Activated T-helper 2 cell treated with anti-CD3 and anti-CD28 coated beads, Interferon-gamma antibody, Interleukin-2, Interleukin-4, amounts not matched to agents 10 μg/mL and 5 μg/mL and 100 μg/mL, durations not matched to agents 14 hours and 24 hours and 36 hours (primary cell): Measurements from ENCODE around the gene FAM236A. TPM values are rescaled to one million over a fixed set of nuclear protein-coding genes. Genes with fewer than 3 reads are reported as not detected.
"Not testable (repeated sequence)": the region's sequence is repeated elsewhere in the genome, so short reads cannot be mapped to it uniquely, and the experiment has no call there.

ENCODE experiments used
- DNase-seq: peaks from one replicate; pipeline ENCODE4 v3.0.0; 2021; ENCODE audit warnings: low spot score
- H3K27ac Mint-ChIP-seq: one replicate; pipeline ENCODE4 v1.8.0; 2021; ENCODE audit warnings: mixed read lengths
- H3K27me3 Mint-ChIP-seq: one replicate; pipeline ENCODE4 v1.8.0; 2021; ENCODE audit warnings: low read depth, mixed read lengths
- H3K36me3 Mint-ChIP-seq: one replicate; pipeline ENCODE4 v1.8.0; 2021; ENCODE audit warnings: low read depth, mixed read lengths
- H3K4me1 Mint-ChIP-seq: one replicate; pipeline ENCODE4 v1.8.0; 2021; ENCODE audit warnings: low read depth, mixed read lengths
- H3K4me3 Mint-ChIP-seq: one replicate; pipeline ENCODE4 v1.8.0; 2021; ENCODE audit warnings: low read depth, mild to moderate bottlenecking, moderate library complexity, mixed read lengths
- H3K9me3 Mint-ChIP-seq: one replicate; pipeline ENCODE4 v1.8.0; 2021; ENCODE audit warnings: mixed read lengths
- intact Hi-C: fragments of 100-400 bp; cut with micrococcal nuclease; formaldehyde crosslinking; loops from one replicate; pipeline ENCODE4 v1.15.1; 2023
- total RNA-seq: library from RNA; stranded (reverse); gene quantifications from 2 replicates; pipeline ENCODE4 v1.2.3, GENCODE V29; 2022

The FAM236A gene
- total RNA-seq = not detected in 2 replicates

- H3K9me3 Mint-ChIP-seq, H3K27me3 Mint-ChIP-seq, H3K4me3 Mint-ChIP-seq, H3K27ac Mint-ChIP-seq, intact Hi-C loops, H3K36me3 Mint-ChIP-seq, DNase-seq, H3K4me1 Mint-ChIP-seq: not testable (repeated sequence)
Observed at GRCh38 chrX:72937906-72938305, at the start of gene FAM236A. FAM236A (plus strand) TSS chrX:72938206; CDS start chrX:72938263, 57 bp downstream.

- H3K4me3 Mint-ChIP-seq, intact Hi-C loops, DNase-seq, H3K4me1 Mint-ChIP-seq, H3K27me3 Mint-ChIP-seq, H3K27ac Mint-ChIP-seq, H3K9me3 Mint-ChIP-seq, H3K36me3 Mint-ChIP-seq: not testable (repeated sequence)
Observed at GRCh38 chrX:72889740-72890139, 48.3 kb upstream of the FAM236A start.

- H3K36me3 Mint-ChIP-seq = not testable (repeated sequence)
Observed at GRCh38 chrX:72912315-72912714, 25.7 kb upstream of the FAM236A start, which contains the start of gene FAM236C. FAM236C (plus strand) TSS chrX:72912615; CDS start chrX:72912715, 100 bp downstream.

GRCh38 chrX:72916096-72916495 is 21.9 kb upstream of the FAM236A start:
- H3K4me3 Mint-ChIP-seq, H3K4me1 Mint-ChIP-seq, H3K9me3 Mint-ChIP-seq, H3K27ac Mint-ChIP-seq, intact Hi-C loops, DNase-seq, H3K27me3 Mint-ChIP-seq, H3K36me3 Mint-ChIP-seq: not testable (repeated sequence)

More at GRCh38 chrX:72912315-72912714, 25.7 kb upstream of the FAM236A start, which contains the start of gene FAM236C:
- DNase-seq, H3K27me3 Mint-ChIP-seq, intact Hi-C loops, H3K4me3 Mint-ChIP-seq, H3K27ac Mint-ChIP-seq, H3K4me1 Mint-ChIP-seq, H3K9me3 Mint-ChIP-seq: not testable (repeated sequence)

- H3K4me1 Mint-ChIP-seq, intact Hi-C loops, H3K27me3 Mint-ChIP-seq, H3K36me3 Mint-ChIP-seq, DNase-seq, H3K27ac Mint-ChIP-seq, H3K9me3 Mint-ChIP-seq, H3K4me3 Mint-ChIP-seq: not testable (repeated sequence)
Observed at GRCh38 chrX:72932283-72932682, 5.7 kb upstream of the FAM236A start.

- H3K27me3 Mint-ChIP-seq, H3K4me1 Mint-ChIP-seq, intact Hi-C loops, H3K36me3 Mint-ChIP-seq, H3K4me3 Mint-ChIP-seq, H3K9me3 Mint-ChIP-seq, DNase-seq, H3K27ac Mint-ChIP-seq: not testable (repeated sequence)
Observed at GRCh38 chrX:72936455-72936854, 1.6 kb upstream of the FAM236A start.

GRCh38 chrX:72936882-72937455 is 1.0 kb upstream of the FAM236A start:
- H3K36me3 Mint-ChIP-seq, H3K4me1 Mint-ChIP-seq, H3K27me3 Mint-ChIP-seq, H3K27ac Mint-ChIP-seq, intact Hi-C loops, DNase-seq, H3K9me3 Mint-ChIP-seq, H3K4me3 Mint-ChIP-seq: not testable (repeated sequence)

GRCh38 chrX:72942272-72942671 is 4.3 kb downstream of the FAM236A start:
- H3K9me3 Mint-ChIP-seq, H3K27ac Mint-ChIP-seq, H3K36me3 Mint-ChIP-seq, DNase-seq, intact Hi-C loops, H3K27me3 Mint-ChIP-seq, H3K4me1 Mint-ChIP-seq, H3K4me3 Mint-ChIP-seq: not testable (repeated sequence)

- H3K36me3 Mint-ChIP-seq, H3K4me1 Mint-ChIP-seq, H3K9me3 Mint-ChIP-seq, intact Hi-C loops, DNase-seq, H3K27me3 Mint-ChIP-seq, H3K4me3 Mint-ChIP-seq, H3K27ac Mint-ChIP-seq: not testable (repeated sequence)
Observed at GRCh38 chrX:72943035-72943818, 5.2 kb downstream of the FAM236A start.

GRCh38 chrX:72943819-72944169 is 5.8 kb downstream of the FAM236A start, which contains the start of gene DMRTC1:
DMRTC1 (minus strand) TSS chrX:72943837; CDS start chrX:72875694, 68,143 bp downstream.
- H3K4me3 Mint-ChIP-seq, H3K9me3 Mint-ChIP-seq, DNase-seq, H3K27me3 Mint-ChIP-seq, H3K27ac Mint-ChIP-seq, intact Hi-C loops, H3K36me3 Mint-ChIP-seq, H3K4me1 Mint-ChIP-seq: not testable (repeated sequence)

- H3K4me3 Mint-ChIP-seq, H3K36me3 Mint-ChIP-seq, DNase-seq, H3K27ac Mint-ChIP-seq, H3K27me3 Mint-ChIP-seq, H3K9me3 Mint-ChIP-seq, intact Hi-C loops, H3K4me1 Mint-ChIP-seq: not testable (repeated sequence)
Observed at GRCh38 chrX:72959971-72960370, 22.0 kb downstream of the FAM236A start.

- intact Hi-C loops, H3K9me3 Mint-ChIP-seq: not testable (repeated sequence)
Observed at GRCh38 chrX:72971859-72972258, 33.9 kb downstream of the FAM236A start.

GRCh38 chrX:72974885-72975284 is 36.9 kb downstream of the FAM236A start:
- H3K4me1 Mint-ChIP-seq, H3K9me3 Mint-ChIP-seq, intact Hi-C loops, H3K27me3 Mint-ChIP-seq, H3K4me3 Mint-ChIP-seq, DNase-seq, H3K36me3 Mint-ChIP-seq, H3K27ac Mint-ChIP-seq: not testable (repeated sequence)

More at GRCh38 chrX:72971859-72972258, 33.9 kb downstream of the FAM236A start:
- H3K27me3 Mint-ChIP-seq, H3K4me3 Mint-ChIP-seq, H3K36me3 Mint-ChIP-seq, DNase-seq, H3K27ac Mint-ChIP-seq, H3K4me1 Mint-ChIP-seq: not testable (repeated sequence)
